IPS-15b (cell line): ENCODE results near the gene C10orf90.

Experiments used
- H3K27me3 ChIP-seq: one replicate; pipeline ENCODE4 v1.6.1; 2013; ENCODE audit warnings: low read length; ENCODE audit not compliant: control insufficient read depth, insufficient read depth
- H3K36me3 ChIP-seq: one replicate; pipeline ENCODE4 v1.6.1; 2013; ENCODE audit warnings: low read length; ENCODE audit not compliant: control insufficient read depth, insufficient read depth
- H3K4me1 ChIP-seq: one replicate; pipeline ENCODE4 v1.6.1; 2013; ENCODE audit warnings: mild to moderate bottlenecking, low read length; ENCODE audit not compliant: control insufficient read depth, insufficient read depth
- H3K4me3 ChIP-seq: one replicate; pipeline ENCODE4 v1.5.1; 2013; ENCODE audit warnings: low read depth, low read length
- H3K9ac ChIP-seq: one replicate; pipeline ENCODE4 v1.6.1; 2013; ENCODE audit warnings: low read depth, mild to moderate bottlenecking, low read length
- H3K9me3 ChIP-seq: one replicate; pipeline ENCODE4 v1.6.1; 2013; ENCODE audit warnings: mild to moderate bottlenecking, low read length; ENCODE audit not compliant: control insufficient read depth, insufficient read depth

The C10orf90 gene

DNA sequence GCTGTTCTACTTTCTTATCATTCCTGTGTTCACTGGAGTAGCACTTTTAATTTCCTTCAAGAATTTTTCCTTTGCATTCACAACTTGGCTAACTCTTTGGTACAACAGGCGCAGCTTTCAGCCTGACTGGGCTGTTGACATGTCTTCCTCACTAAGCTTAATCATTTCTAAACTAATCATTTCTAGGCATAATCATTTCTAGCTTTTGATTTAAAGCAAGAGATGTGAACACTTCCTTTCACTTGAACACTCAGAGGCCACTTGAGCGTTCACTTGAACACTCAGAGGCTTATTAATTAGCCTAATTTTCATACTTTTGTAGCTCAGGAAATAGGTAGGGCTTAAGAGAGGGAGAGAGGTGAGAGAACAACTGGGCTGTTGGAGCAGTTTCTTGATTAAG is 15.9 kb downstream of the C10orf90 start:
- Histone ChIP-seq H3K4me1 (no peaks in the 10 kb centered on the region), H3K4me3 (no peak overlapping the region), H3K36me3 (no peaks in the 10 kb centered on the region), H3K27me3 (no peaks in the 10 kb centered on the region), H3K9me3 (no peaks in the 10 kb centered on the region), H3K9ac (no peak overlapping the region)

DNA sequence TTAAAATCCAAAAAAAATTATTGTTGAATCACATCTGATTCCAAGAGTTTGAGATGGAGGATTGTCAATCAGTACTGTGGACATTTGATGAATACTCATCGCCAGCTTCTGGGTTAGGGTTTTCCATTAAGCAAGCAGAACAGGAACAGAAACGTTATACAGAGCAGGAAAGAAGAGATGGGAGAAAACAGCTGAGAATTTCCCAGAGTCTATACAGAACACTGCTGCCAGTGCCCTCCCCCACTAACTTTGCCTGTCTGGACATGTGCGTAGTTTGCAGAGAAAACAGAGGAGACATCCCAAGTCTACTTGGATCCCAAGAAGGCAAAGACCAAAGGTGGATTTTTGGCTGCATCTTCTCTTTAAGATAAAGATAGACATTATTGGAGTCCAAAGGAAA is 19.0 kb downstream of the C10orf90 start:
- Histone ChIP-seq H3K9ac (no peak overlapping the region), H3K4me3 (no peak overlapping the region), H3K36me3 (no peaks in the 10 kb centered on the region), H3K27me3 (no peaks in the 10 kb centered on the region), H3K4me1 (no peaks in the 10 kb centered on the region), H3K9me3 (no peaks in the 10 kb centered on the region)

GRCh38 chr10:126650161-126650560 is 20.3 kb downstream of the C10orf90 start:
- Histone ChIP-seq H3K9me3 (no peaks in the 10 kb centered on the region), H3K4me1 (no peaks in the 10 kb centered on the region), H3K36me3 (no peaks in the 10 kb centered on the region), H3K4me3 (no peak overlapping the region), H3K9ac (no peak overlapping the region), H3K27me3 (no peaks in the 10 kb centered on the region)

DNA sequence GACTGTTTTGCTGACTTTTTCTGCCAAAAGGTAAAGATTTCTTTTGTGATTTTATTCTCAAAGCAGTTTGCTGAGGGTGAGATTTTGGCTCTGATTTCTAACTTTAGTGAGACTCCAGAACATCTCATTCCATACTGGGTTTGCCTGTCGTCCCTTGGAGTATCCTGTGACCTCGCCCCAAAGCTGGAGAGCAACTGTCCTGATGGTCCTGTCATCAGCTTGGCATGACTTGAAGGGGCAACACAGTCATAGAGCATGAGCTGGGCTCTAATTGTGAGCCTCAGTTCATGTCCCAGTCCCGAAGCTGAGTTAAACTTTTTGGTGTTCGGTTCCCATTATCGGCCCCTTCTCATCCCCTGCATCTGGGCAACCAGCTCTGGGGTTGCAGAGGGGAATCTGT is 23.4 kb downstream of the C10orf90 start:
- Histone ChIP-seq H3K27me3 (no peaks in the 10 kb centered on the region), H3K36me3 (no peaks in the 10 kb centered on the region), H3K9me3 (no peaks in the 10 kb centered on the region), H3K9ac (no peak overlapping the region), H3K4me3 (no peak overlapping the region), H3K4me1 (no peaks in the 10 kb centered on the region)

- H3K27me3 ChIP-seq: no peaks in the 10 kb centered on the region
- no peaks in the 10 kb centered on the region for H3K9me3 ChIP-seq
- H3K4me1 ChIP-seq: no peaks in the 10 kb centered on the region
- H3K9ac ChIP-seq: no peak overlapping the region
- H3K4me3 ChIP-seq: no peak overlapping the region
- H3K36me3 ChIP-seq: no peaks in the 10 kb centered on the region
Measured at GRCh38 chr10:126646110-126646509, 24.4 kb downstream of the C10orf90 start.

- Histone ChIP-seq H3K9me3 (no peaks in the 10 kb centered on the region), H3K36me3 (no peaks in the 10 kb centered on the region), H3K27me3 (no peaks in the 10 kb centered on the region), H3K4me1 (no peaks in the 10 kb centered on the region), H3K4me3 (no peak overlapping the region), H3K9ac (no peak overlapping the region)
Measured at GRCh38 chr10:126640401-126640800, 30.1 kb downstream of the C10orf90 start.

GRCh38 chr10:126639084-126639483 is 31.4 kb downstream of the C10orf90 start:
- no peaks in the 10 kb centered on the region for H3K4me1 ChIP-seq
- no peaks in the 10 kb centered on the region for H3K36me3 ChIP-seq
- H3K4me3 ChIP-seq: no peak overlapping the region
- H3K27me3 ChIP-seq: no peaks in the 10 kb centered on the region
- no peaks in the 10 kb centered on the region for H3K9me3 ChIP-seq
- H3K9ac ChIP-seq: no peak overlapping the region

- Histone ChIP-seq H3K36me3 (no peaks in the 10 kb centered on the region), H3K9ac (no peak overlapping the region), H3K4me3 (no peak overlapping the region), H3K27me3 (no peaks in the 10 kb centered on the region), H3K4me1 (no peaks in the 10 kb centered on the region), H3K9me3 (no peaks in the 10 kb centered on the region)
Measured at GRCh38 chr10:126638542-126638941, 32.0 kb downstream of the C10orf90 start.

DNA sequence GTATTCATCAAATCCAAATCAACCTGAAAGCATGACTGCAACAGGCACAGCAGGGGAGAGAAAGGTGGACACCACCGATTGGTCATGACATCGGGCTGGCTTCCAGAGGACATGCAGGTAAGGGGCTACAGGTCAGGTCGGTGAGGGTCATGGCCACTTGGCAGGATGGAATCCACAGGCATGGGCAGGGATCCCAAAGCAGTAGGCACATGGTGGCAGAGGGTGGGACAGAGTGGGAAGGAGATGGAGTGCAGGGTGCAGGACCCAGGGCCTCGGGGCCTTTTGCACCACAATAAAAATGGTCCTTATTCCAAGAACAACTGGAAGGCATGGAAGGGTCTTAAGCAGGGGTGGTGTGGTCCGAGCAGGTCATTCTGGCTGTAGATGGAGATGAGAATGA is 33.0 kb downstream of the C10orf90 start:
- Histone ChIP-seq H3K4me3 (no peak overlapping the region), H3K36me3 (no peaks in the 10 kb centered on the region), H3K9me3 (no peaks in the 10 kb centered on the region), H3K4me1 (no peaks in the 10 kb centered on the region), H3K9ac (no peak overlapping the region), H3K27me3 (no peaks in the 10 kb centered on the region)

- no peak overlapping the region for H3K9ac ChIP-seq
- H3K36me3 ChIP-seq: no peaks in the 10 kb centered on the region
- no peaks in the 10 kb centered on the region for H3K27me3 ChIP-seq
- H3K4me1 ChIP-seq: no peaks in the 10 kb centered on the region
- no peaks in the 10 kb centered on the region for H3K9me3 ChIP-seq
- no peak overlapping the region for H3K4me3 ChIP-seq
Measured at GRCh38 chr10:126634911-126635310, 35.6 kb downstream of the C10orf90 start.

DNA sequence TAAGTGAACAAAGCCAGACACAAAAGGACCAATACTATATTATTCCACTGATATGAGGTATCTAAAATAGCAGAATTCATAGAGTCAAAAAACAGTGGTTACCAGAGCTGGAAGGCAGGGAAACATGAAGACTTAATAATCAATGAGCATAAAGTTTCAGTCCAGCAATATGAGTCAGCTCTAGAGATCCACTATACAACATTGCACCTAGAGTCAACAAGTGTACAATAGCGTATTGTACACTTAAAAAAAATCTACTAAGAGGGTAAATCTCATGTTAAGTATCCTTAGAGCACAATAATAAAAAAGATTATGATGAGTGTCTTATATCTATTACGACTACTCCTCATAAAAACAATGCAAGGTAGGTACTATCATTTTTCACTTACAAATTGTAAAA is 36.1 kb downstream of the C10orf90 start:
- no peak overlapping the region for H3K4me3 ChIP-seq
- no peaks in the 10 kb centered on the region for H3K9me3 ChIP-seq
- H3K4me1 ChIP-seq: no peaks in the 10 kb centered on the region
- H3K27me3 ChIP-seq: no peaks in the 10 kb centered on the region
- H3K9ac ChIP-seq: no peak overlapping the region
- H3K36me3 ChIP-seq: no peaks in the 10 kb centered on the region

DNA sequence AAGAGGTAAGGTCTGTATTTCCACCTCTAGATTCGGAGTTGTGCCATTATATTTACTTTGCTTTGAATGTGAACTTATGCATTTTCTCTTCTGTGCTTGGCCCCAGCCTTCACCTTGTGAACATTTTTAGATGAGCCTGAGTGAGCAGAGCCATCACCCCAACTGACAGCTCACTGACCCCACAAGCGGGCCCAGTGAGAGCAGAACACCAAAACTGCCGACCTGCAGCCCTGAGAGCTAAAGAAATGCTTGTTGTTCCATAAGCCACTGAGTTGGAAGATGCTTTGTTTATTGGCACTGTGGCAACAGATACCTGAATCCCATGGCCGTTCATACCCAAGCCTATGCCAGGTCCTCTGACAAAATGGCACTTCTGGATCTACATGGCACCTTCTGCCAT is 37.8 kb downstream of the C10orf90 start:
- Histone ChIP-seq H3K36me3 (no peaks in the 10 kb centered on the region), H3K27me3 (no peaks in the 10 kb centered on the region), H3K9ac (no peak overlapping the region), H3K4me1 (no peaks in the 10 kb centered on the region), H3K4me3 (no peak overlapping the region), H3K9me3 (no peaks in the 10 kb centered on the region)
